Suprapubic skin (tissue), 3 donors: Measurements from ENCODE around the gene USP6NL.

Source experiments
- CTCF ChIP-seq, 2 donors: fragments of 200-600 bp in 1 of 2; fragments of 450-650 bp in 1 of 2; sonication (generic) in 1 of 2; IDR thresholded peaks; one replicate each; pipeline ENCODE4 v1.5.1; 2016 to 2019; ENCODE audit warnings: antibody characterized with exemption in 2 of 2, mild to moderate bottlenecking in 1 of 2, moderate library complexity in 1 of 2
- POLR2A ChIP-seq, 2 donors: fragments of 450-650 bp; IDR thresholded peaks; one replicate each; pipeline ENCODE4 v1.6.1; 2017; ENCODE audit warnings: antibody characterized with exemption in 2 of 2, mild to moderate bottlenecking in 2 of 2, moderate library complexity in 2 of 2

- no peak for TF ChIP-seq POLR2A (IDR thresholded peaks at IDR 0.05)
- no peak for TF ChIP-seq CTCF (IDR thresholded peaks at IDR 0.05)
Measured at GRCh38 chr10:11631890-11632587, 20.6 kb upstream of the USP6NL start.
